ENCODE results near the gene BMP6. TPM values are rescaled to one million over a fixed set of nuclear protein-coding genes. Genes with fewer than 3 reads are reported as not detected.

BMP6 gene
- total and polyA plus RNA-seq, 2 donors = 0.19 to 0.82 TPM

DNA sequence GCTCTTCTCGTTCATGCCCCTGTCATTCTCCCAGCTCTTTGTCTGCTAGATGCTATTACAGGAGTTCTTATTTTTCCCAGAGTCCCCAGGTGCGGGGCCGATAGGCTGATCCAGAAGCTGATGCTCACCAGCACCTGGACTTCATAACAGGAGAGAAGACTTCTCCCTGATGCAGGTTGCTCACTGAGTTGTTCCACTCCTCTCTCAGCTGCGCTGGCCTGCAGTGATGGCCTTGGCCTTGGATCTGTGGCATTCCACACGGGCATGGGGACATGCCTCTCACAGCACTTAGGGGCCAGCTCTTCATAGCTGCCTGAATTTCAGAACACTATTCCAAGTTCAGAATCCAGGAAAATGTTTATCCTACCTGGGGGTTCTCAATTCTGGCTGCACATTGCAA is 191.8 kb downstream of the BMP6 start:
- no peak for DNase-seq (ENCODE audit: low read depth in 6 of 9, low spot score in 9 of 9)
- Histone ChIP-seq H3K9me3 (ENCODE audit: control insufficient read depth in 2 of 2, insufficient read depth in 1 of 2, low read length in 1 of 2) (no peaks in the 10 kb centered on the region), H3K27ac (ENCODE audit: low read depth in 1 of 2, low read length in 1 of 2) (no peak overlapping the region), H3K27me3 (ENCODE audit: control insufficient read depth in 2 of 2, insufficient read depth in 1 of 2, low read length in 1 of 2) (no peaks in the 10 kb centered on the region), H3K4me1 (ENCODE audit: control insufficient read depth in 2 of 2, insufficient read depth in 2 of 2, low read length in 2 of 2) (no peaks in the 10 kb centered on the region), H3K36me3 (ENCODE audit: control insufficient read depth in 2 of 2, insufficient read depth in 2 of 2, low read length in 1 of 2) (no peaks in the 10 kb centered on the region), H3K4me3 (ENCODE audit: low read length in 2 of 2) (no peak overlapping the region)
- WGBS = 94% methylated on average over 5 of the region's 5 CpGs

DNA sequence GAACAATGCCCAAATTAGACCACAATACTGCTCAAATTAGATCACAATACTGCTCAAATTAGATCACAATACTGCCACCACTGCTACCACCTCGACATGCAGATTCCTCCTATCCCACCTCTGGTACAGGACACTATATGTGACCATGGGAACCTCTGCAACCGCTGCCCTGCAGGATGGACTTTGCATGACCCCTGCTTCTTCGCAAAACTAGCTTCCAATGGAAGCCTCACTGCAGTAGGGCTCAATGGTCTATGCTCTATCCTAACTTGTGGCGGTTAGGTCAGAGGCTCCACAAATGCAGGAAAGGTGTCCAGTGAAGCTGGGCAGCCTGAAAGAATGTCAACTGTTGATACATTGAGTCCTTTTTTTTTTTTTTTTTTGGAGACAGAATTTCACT is 192.5 kb downstream of the BMP6 start:
- H3K4me3 ChIP-seq (ENCODE audit: low read length in 2 of 2) = no peak overlapping the region
- H3K9me3 ChIP-seq (ENCODE audit: control insufficient read depth in 2 of 2, insufficient read depth in 1 of 2, low read length in 1 of 2) = no peaks in the 10 kb centered on the region
- 96% methylated on average over 4 of the region's 4 CpGs for WGBS
- no peak overlapping the region for H3K27ac ChIP-seq (ENCODE audit: low read depth in 1 of 2, low read length in 1 of 2)
- H3K27me3 ChIP-seq (ENCODE audit: control insufficient read depth in 2 of 2, insufficient read depth in 1 of 2, low read length in 1 of 2) = no peaks in the 10 kb centered on the region
- no peaks in the 10 kb centered on the region for H3K4me1 ChIP-seq (ENCODE audit: control insufficient read depth in 2 of 2, insufficient read depth in 2 of 2, low read length in 2 of 2)
- no peak for DNase-seq (ENCODE audit: low read depth in 6 of 9, low spot score in 9 of 9)
- no peaks in the 10 kb centered on the region for H3K36me3 ChIP-seq (ENCODE audit: control insufficient read depth in 2 of 2, insufficient read depth in 2 of 2, low read length in 1 of 2)

DNA sequence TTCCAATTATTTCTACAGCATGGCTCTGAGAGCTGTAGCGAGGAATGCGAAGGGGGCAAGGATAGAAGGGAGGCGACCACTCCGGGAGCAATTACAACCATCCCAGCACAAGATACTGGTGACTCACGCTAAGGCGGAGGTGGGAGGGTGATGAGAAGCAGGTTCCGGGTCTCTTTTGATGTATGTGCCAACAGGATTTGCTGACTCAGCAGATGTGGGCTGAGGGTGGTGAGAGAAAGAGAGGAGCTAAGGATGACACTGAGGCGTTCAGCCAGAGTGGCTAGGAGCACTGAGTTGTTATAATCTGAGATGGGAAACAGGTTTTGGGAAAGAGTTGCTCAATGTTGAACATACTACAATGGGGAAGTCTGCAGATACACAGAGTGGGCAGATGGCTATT is 194.0 kb downstream of the BMP6 start:
- no peak overlapping the region for H3K27ac ChIP-seq (ENCODE audit: low read depth in 1 of 2, low read length in 1 of 2)
- 89% methylated on average over 8 of the region's 8 CpGs for WGBS
- no peak overlapping the region for H3K4me3 ChIP-seq (ENCODE audit: low read length in 2 of 2)
- no peaks in the 10 kb centered on the region for H3K27me3 ChIP-seq (ENCODE audit: control insufficient read depth in 2 of 2, insufficient read depth in 1 of 2, low read length in 1 of 2)
- no peaks in the 10 kb centered on the region for H3K4me1 ChIP-seq (ENCODE audit: control insufficient read depth in 2 of 2, insufficient read depth in 2 of 2, low read length in 2 of 2)
- no peaks in the 10 kb centered on the region for H3K9me3 ChIP-seq (ENCODE audit: control insufficient read depth in 2 of 2, insufficient read depth in 1 of 2, low read length in 1 of 2)
- H3K36me3 ChIP-seq (ENCODE audit: control insufficient read depth in 2 of 2, insufficient read depth in 2 of 2, low read length in 1 of 2) = no peaks in the 10 kb centered on the region
- no peak for DNase-seq (ENCODE audit: low read depth in 6 of 9, low spot score in 9 of 9)

DNA sequence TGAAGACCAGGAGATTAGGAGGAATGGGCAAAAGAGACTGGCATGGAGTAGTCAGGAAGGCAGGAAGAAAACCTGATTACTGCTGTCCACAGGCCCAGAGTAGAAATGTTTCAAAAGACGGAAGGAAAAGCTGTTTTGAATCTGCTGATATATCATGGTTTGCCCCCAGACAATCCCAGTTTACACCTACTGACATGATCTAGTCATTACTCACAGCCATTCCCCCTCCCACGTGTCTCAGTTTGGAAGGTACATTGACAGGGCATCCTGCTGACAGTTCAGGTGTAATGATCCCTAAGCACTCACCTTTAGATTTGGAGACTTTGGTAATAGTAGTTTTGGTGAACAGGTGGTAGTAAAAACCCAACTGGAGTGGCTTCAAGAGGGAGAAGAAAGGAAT is 194.5 kb downstream of the BMP6 start:
- Histone ChIP-seq H3K27ac (ENCODE audit: low read depth in 1 of 2, low read length in 1 of 2) (no peak overlapping the region), H3K27me3 (ENCODE audit: control insufficient read depth in 2 of 2, insufficient read depth in 1 of 2, low read length in 1 of 2) (no peaks in the 10 kb centered on the region)

DNA sequence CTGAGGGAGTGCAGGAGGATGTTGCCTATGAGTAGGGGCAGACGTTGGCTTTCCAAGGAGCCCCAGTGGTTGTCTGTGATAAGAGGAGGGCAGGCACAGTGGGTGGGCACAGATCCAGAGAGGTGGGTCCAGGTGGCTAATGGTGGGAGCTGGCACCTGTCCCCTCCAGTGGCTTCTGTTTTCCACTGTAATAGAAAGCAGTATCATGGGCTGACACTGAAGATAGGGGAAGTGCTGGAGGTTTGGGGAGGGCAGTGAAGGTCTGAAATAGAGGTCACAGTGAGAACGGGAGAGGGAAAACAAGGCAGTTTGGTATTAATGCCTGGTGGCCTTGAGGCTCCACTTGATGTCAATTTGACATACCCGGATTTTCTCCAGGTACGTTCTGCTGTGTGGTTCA is 195.1 kb downstream of the BMP6 start:
- WGBS = 87% methylated on average over 4 of the region's 4 CpGs
- no peak for DNase-seq (ENCODE audit: low read depth in 6 of 9, low spot score in 9 of 9)
- Histone ChIP-seq H3K27ac (ENCODE audit: low read depth in 1 of 2, low read length in 1 of 2) (no peak overlapping the region), H3K27me3 (ENCODE audit: control insufficient read depth in 2 of 2, insufficient read depth in 1 of 2, low read length in 1 of 2) (no peaks in the 10 kb centered on the region), H3K4me1 (ENCODE audit: control insufficient read depth in 2 of 2, insufficient read depth in 2 of 2, low read length in 2 of 2) (no peaks in the 10 kb centered on the region), H3K36me3 (ENCODE audit: control insufficient read depth in 2 of 2, insufficient read depth in 2 of 2, low read length in 1 of 2) (no peaks in the 10 kb centered on the region), H3K9me3 (ENCODE audit: control insufficient read depth in 2 of 2, insufficient read depth in 1 of 2, low read length in 1 of 2) (peaks cover 0 to 6% of the 10 kb centered on the region in 2 donors), H3K4me3 (ENCODE audit: low read length in 2 of 2) (no peak overlapping the region)

More for the DNA sequence above, 194.5 kb downstream of the BMP6 start:
- WGBS = 91% methylated on average over 2 of the region's 2 CpGs
- H3K9me3 ChIP-seq (ENCODE audit: control insufficient read depth in 2 of 2, insufficient read depth in 1 of 2, low read length in 1 of 2) = no peaks in the 10 kb centered on the region
- no peaks in the 10 kb centered on the region for H3K36me3 ChIP-seq (ENCODE audit: control insufficient read depth in 2 of 2, insufficient read depth in 2 of 2, low read length in 1 of 2)
- DNase-seq (ENCODE audit: low read depth in 6 of 9, low spot score in 9 of 9) = no peak
- no peak overlapping the region for H3K4me3 ChIP-seq (ENCODE audit: low read length in 2 of 2)
- no peaks in the 10 kb centered on the region for H3K4me1 ChIP-seq (ENCODE audit: control insufficient read depth in 2 of 2, insufficient read depth in 2 of 2, low read length in 2 of 2)

DNA sequence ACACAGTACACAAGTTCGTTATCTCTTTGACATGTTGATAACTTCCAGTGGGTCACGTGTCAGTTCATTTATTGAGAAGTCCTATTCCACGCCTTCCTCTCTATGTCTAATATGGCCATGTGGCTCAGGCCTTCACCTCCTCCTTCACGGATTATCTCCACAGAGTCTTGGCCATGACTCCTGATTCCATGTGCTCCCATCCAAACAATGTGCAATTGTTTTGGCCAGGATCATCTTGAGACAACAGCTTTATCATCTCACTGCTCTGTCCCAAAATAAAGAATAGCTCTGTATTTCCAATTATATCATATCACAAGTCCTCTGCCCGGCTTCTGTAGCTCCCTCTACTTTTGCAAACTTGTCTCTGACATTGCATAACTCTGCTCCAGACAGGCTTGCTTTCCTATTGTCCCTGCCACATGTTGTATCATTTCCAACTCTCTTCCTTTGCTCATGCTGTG is 195.8 kb downstream of the BMP6 start:
- H3K9me3 ChIP-seq (ENCODE audit: control insufficient read depth in 2 of 2, insufficient read depth in 1 of 2, low read length in 1 of 2) = peaks cover 0 to 7% of the 10 kb centered on the region in 2 donors
- no peaks in the 10 kb centered on the region for H3K4me1 ChIP-seq (ENCODE audit: control insufficient read depth in 2 of 2, insufficient read depth in 2 of 2, low read length in 2 of 2)
- no peak for DNase-seq (ENCODE audit: low read depth in 6 of 9, low spot score in 9 of 9)
- H3K4me3 ChIP-seq (ENCODE audit: low read length in 2 of 2) = no peak overlapping the region
- H3K27me3 ChIP-seq (ENCODE audit: control insufficient read depth in 2 of 2, insufficient read depth in 1 of 2, low read length in 1 of 2) = no peaks in the 10 kb centered on the region
- no peak overlapping the region for H3K27ac ChIP-seq (ENCODE audit: low read depth in 1 of 2, low read length in 1 of 2)
- H3K36me3 ChIP-seq (ENCODE audit: control insufficient read depth in 2 of 2, insufficient read depth in 2 of 2, low read length in 1 of 2) = no peaks in the 10 kb centered on the region
- WGBS = 95% methylated on average over 5 of the region's 5 CpGs

DNA sequence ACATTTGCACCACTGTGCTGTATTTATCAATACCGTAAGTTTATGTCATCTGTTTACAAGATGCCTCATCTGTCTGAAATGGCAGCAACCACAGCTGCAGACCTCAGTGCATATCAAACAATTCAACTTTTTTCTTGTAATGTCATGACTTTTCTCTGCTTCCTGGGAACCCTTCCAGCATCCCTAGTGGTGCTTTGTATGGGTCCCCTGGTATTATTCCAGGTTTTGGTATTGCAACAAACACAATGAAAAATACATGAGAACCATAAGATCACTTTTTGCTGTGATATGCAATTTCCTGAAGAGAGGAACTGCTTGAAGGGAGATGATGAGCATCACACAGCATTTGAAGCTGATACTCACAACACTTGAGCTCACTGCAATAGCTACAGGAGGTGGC is 196.7 kb downstream of the BMP6 start:
- DNase-seq (ENCODE audit: low read depth in 6 of 9, low spot score in 9 of 9) = no peak
- peaks cover 0 to 7% of the 10 kb centered on the region in 2 donors for H3K9me3 ChIP-seq (ENCODE audit: control insufficient read depth in 2 of 2, insufficient read depth in 1 of 2, low read length in 1 of 2)
- H3K4me1 ChIP-seq (ENCODE audit: control insufficient read depth in 2 of 2, insufficient read depth in 2 of 2, low read length in 2 of 2) = no peaks in the 10 kb centered on the region
- WGBS = 96% methylated on average over 1 of the region's 1 CpG
- no peaks in the 10 kb centered on the region for H3K27me3 ChIP-seq (ENCODE audit: control insufficient read depth in 2 of 2, insufficient read depth in 1 of 2, low read length in 1 of 2)
- H3K4me3 ChIP-seq (ENCODE audit: low read length in 2 of 2) = no peak overlapping the region
- H3K27ac ChIP-seq (ENCODE audit: low read depth in 1 of 2, low read length in 1 of 2) = no peak overlapping the region
- no peaks in the 10 kb centered on the region for H3K36me3 ChIP-seq (ENCODE audit: control insufficient read depth in 2 of 2, insufficient read depth in 2 of 2, low read length in 1 of 2)

DNA sequence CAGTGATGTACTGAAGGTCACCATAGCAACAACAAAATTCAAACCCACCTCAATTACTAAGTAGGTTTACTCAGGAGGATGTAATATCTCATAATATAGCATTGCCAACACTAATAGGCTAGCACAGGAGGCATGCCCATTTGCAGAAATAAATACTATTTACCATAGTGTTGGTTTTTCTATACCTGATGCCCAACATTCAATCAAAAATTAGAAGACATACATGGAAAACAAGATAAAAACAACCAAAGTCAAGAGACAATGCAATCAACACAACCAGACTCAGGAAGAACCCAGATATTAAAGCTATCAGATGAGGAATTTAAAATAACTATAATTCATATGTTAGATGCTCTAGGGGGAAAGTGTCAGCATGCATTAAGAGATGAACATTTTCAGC is 199.0 kb downstream of the BMP6 start:
- no peak overlapping the region for H3K4me3 ChIP-seq (ENCODE audit: low read length in 2 of 2)
- H3K27ac ChIP-seq (ENCODE audit: low read depth in 1 of 2, low read length in 1 of 2) = no peak overlapping the region
- H3K36me3 ChIP-seq (ENCODE audit: control insufficient read depth in 2 of 2, insufficient read depth in 2 of 2, low read length in 1 of 2) = no peaks in the 10 kb centered on the region
- H3K9me3 ChIP-seq (ENCODE audit: control insufficient read depth in 2 of 2, insufficient read depth in 1 of 2, low read length in 1 of 2) = peaks cover 0 to 7% of the 10 kb centered on the region in 2 donors
- H3K27me3 ChIP-seq (ENCODE audit: control insufficient read depth in 2 of 2, insufficient read depth in 1 of 2, low read length in 1 of 2) = no peaks in the 10 kb centered on the region
- no peak for DNase-seq (ENCODE audit: low read depth in 6 of 9, low spot score in 9 of 9)
- no peaks in the 10 kb centered on the region for H3K4me1 ChIP-seq (ENCODE audit: control insufficient read depth in 2 of 2, insufficient read depth in 2 of 2, low read length in 2 of 2)
